Astrocyte of the cerebellum (primary cell): ENCODE data around the gene CSMD2.

Source experiments
- DNase-seq: peaks from one replicate; pipeline ENCODE4 v3.0.0-alpha.2; 2011; ENCODE audit warnings: low read depth
- H3K4me3 ChIP-seq: 2 replicates; pipeline ENCODE4 v1.5.1; 2011; ENCODE audit warnings: mild to moderate bottlenecking, low read depth, low read length, moderate library complexity
- CTCF ChIP-seq: IDR thresholded peaks from 2 replicates; pipeline ENCODE4 v1.5.1; 2012; ENCODE audit warnings: low read length, low read depth, moderate library complexity, mild to moderate bottlenecking; ENCODE audit errors: missing control alignments
- in situ Hi-C: cut with HindIII; loops from 2 replicates; pipeline ENCODE4 v1.10.0; 2017; ENCODE audit warnings: low sequenced_read_pairs

Gene CSMD2

DNA sequence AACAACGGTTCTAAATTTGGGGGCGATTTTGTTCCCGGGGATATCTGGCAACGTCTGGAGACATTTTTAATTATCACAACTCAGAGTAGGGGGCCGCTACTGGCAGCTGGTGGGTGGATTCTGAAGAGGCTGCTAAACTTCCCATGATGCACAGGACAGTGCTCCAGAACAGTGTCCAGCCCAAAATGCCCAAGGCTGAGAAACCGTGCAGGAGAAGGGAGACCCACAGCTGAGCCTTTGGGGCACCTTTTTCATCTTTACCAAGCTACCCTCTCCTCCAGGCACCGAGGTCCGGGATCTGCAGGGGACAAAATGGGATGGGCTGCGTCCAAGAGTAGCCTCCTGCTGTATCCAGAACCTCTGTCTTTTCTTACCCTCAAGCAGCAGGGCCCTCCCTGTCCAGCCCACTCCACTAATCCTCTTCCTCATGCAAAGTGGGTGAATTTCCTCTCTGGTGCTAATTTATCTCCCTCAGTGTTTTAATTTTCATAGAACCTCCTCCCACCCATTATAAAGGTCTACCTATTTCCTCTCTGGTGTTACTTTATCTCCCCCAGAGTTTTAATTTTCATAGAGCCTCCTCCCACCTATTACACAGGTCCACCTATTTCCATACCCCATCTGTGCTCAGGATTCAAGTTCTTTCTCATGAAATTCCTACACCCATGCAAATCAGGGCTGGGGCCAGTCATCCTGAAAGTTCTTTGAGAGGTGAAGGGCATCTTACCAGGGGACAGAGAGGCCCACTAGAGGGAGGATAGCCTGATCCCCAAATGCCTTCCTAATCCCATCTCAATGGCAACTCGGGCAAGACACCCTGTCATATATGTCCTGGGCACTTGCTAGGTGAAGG lies 42.7 kb downstream of the CSMD2 start:
- H3K4me3 ChIP-seq: no peak overlapping the region
- in situ Hi-C loops: loop anchor here (5.0 kb wide), 1 partner anchor 40 kb away; no protein-coding TSS in a partner anchor
- DNase-seq: no peak
- TF ChIP-seq CTCF: no peak

GRCh38 chr1:34115233-34115632 lies 49.8 kb downstream of the CSMD2 start:
- in situ Hi-C loops: no loop called here
- no peak overlapping the region for H3K4me3 ChIP-seq
- DNase-seq: no peak
- TF ChIP-seq CTCF: no peak

GRCh38 chr1:34113887-34114286 lies 51.1 kb downstream of the CSMD2 start:
- in situ Hi-C loops: no loop called here
- DNase-seq: peak; percentile 3
- TF ChIP-seq CTCF: peak; percentile 49
- H3K4me3 ChIP-seq: no peak overlapping the region

- TF ChIP-seq CTCF: no peak
- H3K4me3 ChIP-seq: no peak overlapping the region
- DNase-seq: no peak
- in situ Hi-C loops: no loop called here
Observed at GRCh38 chr1:34113362-34113761, 51.7 kb downstream of the CSMD2 start.

DNA sequence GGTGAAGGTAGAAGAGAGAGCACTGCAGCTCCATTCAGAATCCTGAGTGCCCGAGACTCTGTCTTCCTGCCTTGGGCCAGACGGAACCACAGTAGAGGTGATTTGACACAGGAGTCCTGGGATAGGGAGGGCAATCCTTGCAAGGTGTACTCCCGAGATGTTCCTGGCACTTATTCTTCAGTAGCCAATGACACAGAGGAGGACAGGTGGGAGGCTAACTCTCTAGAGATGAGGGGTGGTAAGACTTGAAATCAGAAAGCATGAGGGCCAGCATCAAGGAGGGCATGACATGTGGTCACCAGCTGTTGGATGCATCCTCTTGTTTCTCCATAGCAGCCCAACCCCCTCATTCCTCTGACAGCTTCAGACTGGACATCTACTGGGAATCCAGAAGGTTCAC lies 56.3 kb downstream of the CSMD2 start:
- no peak for TF ChIP-seq CTCF
- no peak overlapping the region for H3K4me3 ChIP-seq
- in situ Hi-C loops: no loop called here
- no peak for DNase-seq

DNA sequence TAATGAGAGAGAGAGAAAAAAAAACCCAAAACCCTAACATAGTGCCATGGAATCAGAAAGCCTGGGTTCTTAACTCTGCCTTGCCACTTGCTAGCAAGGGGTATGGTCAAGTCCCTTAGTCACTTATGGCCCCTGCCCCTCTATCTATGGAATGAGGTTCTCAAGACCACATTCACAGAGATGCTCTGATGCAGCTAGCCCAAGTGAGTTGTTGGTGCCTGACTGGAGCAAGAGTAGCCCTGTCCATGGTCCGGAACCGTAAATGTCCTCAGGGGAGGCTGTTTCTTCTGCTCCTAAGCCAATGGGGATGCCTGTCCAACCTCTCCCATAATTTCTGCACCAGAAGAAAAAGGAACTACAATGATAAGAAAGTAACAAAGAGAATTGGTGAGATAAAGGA lies 56.8 kb downstream of the CSMD2 start:
- DNase-seq: no peak
- H3K4me3 ChIP-seq: no peak overlapping the region
- no peak for TF ChIP-seq CTCF
- in situ Hi-C loops: no loop called here
